ENCODE data around the gene CENPH.
"Not testable (repeated sequence)": the region's sequence is repeated elsewhere in the genome, so short reads cannot be mapped to it uniquely, and the experiment has no call there.

Gene CENPH

DNA sequence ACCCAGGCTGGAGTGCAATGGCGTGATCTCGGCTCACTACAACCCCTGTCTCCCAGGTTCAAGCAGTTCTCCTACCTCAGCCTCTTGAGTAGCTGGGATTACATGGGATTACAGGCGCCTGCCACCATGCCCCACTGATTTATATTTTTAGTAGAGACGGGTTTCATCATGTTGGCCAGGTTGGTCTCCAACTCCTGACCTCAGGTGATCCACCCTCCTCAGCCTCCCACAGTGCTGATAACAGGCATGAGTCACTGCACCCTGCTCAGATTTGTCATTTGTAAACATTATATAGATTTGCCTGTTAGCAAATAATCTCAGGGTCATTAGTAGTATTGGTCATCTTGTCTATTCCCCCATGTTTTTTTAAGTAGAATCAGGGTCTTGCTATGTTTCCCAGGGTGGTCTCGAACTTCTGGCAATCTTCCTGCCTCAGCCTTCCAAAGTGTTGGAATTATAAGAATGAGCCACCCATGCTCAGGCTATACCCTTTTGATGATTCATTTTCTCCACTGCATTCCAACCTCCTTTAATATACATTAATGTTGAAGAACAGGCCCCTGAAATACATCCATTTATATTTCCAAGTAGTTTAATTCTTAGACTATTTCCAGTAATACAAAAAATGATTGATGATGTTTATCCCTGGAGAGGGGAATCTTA lies 17.3 kb downstream of the CENPH start:
- in situ Hi-C loops (cut with MboI; ENCODE audit: low sequenced_read_pairs): no loop called here

DNA sequence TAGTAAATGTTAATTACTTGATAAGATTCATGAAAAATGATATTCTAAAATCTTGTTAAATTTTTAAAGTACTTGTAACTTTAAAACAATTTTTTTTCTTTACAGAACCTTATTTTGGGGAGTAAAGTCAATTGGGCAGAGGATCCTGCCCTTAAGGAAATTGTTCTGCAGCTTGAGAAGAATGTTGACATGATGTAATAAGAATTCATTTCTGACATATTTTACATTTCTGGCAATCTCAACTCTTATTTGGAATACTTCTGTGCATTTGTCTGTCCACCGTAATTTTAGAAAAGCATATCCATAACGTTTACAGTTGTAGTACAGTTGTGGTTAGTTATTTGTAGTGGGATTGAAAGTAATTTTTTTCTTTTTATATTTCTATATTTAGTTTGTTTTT lies 20.2 kb downstream of the CENPH start:
- in situ Hi-C loops (cut with MboI; ENCODE audit: low sequenced_read_pairs): no loop called here

DNA sequence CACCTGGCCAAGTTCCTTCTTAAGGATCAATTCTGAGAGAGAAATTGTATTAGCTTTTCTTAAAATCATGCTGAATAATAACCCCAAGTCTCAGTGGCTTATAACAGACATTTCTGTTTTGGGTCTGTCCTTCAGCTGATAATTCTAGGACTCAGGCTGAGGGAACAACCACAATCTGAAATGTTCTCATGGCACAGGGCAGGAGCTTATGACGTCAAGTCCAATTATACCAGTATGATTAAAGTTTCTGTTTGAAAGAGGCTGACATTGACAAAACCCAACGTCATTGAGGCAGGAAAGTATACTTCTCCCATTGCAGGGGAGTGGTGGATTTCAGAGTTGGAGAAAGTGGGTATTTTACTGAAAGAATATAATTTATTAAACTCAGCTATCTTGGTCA lies 21.8 kb downstream of the CENPH start:
- in situ Hi-C loops (cut with MboI; ENCODE audit: low sequenced_read_pairs): no loop called here

DNA sequence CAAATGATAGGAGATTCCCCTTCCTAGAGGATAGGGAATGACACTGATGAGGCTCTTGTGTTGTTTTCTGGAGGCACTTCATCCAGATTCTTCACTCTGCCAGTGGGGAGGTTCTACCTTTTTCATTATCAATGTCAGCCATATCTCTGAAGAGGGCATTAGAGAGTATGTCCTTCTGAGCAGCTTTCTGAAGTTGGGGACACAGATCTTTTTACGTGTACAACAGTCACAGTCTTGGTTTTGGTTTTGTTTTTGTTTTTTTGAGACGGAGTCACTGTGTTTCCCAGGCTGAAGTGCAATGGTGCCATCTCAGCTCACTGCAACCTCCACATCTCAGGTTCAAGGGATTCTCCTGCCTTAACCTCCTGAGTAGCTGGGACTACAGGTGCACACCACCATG lies 22.6 kb downstream of the CENPH start:
- in situ Hi-C loops (cut with MboI; ENCODE audit: low sequenced_read_pairs): no loop called here

DNA sequence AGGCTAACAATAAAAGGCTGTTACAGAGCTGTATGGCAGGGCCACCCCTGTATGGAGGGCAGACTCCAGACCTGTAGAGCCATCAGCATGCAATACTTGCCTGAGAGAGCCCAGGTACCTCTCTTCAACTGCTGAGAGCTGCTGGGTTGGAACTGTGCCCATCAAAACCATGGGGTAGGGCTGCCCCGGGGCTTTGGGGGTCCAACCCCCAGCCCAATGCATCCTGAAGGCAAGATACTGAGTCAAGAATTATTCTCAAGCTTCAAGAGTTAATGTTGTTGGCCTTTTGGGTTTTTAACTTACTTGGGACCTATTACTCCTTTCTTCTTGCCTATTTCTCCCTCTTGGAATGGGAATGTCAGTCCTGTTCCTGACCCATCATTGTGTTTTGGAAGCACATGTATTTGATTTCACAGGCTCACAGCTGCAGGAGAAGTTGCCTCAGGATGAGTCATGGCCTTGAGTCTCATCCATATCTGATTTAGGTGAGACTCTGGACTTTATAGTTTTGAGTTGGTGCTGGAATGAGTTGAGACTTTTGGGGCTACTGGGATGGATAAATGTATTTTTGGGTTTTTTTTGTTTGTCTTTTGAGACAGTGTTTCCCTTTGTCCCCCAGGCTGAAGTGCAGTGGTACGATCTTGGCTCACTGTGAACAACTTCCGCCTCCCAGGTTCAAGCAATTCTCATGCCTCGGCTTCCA lies 24.3 kb downstream of the CENPH start:
- in situ Hi-C loops (cut with MboI; ENCODE audit: low sequenced_read_pairs): no loop called here

DNA sequence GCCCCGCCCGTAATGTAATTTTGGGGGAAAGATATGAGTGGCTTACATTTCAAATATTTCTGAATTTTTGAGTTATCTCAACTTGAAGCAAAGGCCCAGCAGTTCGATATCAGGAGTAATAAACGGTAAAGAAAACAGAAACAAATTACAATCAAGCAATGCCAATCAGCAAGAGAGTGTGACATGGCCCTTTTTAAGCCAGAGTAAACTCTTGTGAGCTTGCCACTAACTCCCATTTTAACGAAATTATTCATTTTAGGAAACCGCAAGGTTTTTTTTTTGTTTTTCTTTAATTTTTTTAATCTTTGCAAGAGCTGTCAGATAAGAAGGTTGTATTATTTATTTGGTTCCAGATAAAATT lies 27.7 kb downstream of the CENPH start:
- in situ Hi-C loops (cut with MboI; ENCODE audit: low sequenced_read_pairs): no loop called here

DNA sequence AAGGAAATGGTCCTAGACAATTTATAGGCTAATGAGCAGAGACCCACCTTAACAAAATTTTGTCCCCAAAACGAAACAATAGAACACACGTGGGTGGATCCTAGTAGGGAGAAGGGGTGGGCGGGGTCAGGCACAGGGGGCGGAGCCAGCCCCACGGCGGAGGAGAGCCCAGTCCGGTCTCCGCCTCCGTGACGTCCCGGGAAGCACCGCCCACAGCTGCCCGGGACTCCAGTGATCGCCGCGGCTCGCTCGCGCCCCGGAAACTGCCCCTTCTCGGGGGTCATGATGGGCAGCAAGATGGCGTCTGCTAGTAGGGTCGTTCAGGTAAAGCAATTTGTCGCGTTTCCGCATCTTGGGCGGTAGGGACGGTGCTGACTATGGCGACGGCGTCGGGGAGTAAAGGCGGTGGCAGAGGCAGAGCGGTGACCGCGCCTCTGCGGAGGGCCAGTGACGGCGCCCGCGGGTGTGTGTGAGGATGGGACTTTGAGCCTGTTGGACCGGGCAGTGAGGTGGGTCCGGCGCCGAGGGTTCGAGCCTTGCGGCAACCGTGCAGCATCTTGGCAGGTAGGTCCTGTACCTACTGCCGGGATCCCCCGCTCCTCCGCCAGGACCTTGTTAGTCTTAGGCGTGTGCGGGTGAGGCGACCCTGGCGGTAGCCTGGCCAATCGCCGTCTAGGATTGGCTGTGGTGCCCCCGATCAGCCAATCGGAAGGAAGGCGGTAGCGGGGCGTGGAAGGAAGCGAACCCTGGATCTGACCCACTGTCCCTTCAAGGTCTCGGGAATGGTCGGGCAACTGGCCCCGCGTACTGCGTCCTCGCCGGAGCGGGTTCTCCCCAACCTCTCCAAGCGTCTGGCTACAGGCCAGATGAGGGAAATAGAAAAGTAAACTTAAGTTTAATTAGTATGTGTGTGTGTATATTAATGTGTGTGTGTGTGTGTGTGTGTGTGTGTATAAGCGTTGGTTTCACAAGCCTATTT lies 28.5 kb downstream of the CENPH start:
- in situ Hi-C loops (cut with MboI; ENCODE audit: low sequenced_read_pairs): no loop called here

DNA sequence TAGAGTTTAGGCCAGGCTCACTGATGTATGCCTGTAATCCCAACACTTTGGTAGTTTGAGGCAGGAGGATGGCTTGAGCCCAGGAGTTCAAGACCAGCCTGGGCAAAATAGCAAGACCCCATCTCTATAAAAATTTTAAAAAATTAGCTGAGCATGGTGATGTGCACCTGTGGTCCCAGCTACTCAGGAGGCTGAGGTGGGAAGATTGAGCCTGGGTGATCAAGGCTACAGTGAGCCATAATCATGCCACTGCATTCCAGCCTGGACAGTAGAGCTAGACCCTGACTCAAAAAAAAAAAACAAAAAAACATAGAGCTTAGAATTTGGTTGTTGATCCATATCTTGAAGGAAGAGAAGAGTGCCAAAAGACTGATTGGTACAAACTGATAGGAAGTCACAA lies 30.6 kb downstream of the CENPH start:
- in situ Hi-C loops (cut with MboI; ENCODE audit: low sequenced_read_pairs): no loop called here

DNA sequence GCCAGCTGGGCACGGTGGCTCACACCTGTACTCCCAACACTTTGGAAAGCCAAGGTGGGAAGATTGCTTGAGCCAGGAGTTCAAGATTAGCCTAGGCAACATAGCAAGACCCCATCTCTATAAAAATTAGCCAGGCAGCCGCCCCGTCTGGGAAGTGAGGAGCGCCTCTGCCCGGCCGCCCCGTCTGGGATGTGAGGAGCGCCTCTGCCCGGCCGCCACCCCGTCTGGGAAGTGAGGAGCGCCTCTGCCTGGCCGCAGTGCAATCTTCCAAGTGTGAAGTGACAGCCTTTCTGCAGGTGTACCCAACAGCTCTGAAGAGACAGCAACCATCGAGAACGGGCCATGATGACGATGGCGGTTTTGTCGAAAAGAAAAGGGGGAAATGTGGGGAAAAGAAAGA lies 31.0 kb downstream of the CENPH start:
- in situ Hi-C loops (cut with MboI; ENCODE audit: low sequenced_read_pairs): not testable (repeated sequence)

DNA sequence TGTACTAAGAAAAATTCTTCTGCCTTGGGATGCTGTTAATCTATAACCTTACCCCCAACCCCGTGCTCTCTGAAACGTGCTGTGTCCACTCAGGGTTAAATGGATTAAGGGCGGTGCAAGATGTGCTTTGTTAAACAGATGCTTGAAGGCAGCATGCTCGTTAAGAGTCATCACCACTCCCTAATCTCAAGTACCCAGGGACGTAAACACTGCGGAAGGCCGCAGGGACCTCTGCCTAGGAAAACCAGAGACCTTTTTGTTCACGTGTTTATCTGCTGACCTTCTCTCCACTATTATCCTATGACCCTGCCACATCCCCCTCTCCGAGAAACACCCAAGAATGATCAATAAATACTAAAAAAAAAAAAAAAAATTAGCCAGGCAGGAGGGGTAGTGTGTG lies 31.4 kb downstream of the CENPH start:
- in situ Hi-C loops (cut with MboI; ENCODE audit: low sequenced_read_pairs): not testable (repeated sequence)

DNA sequence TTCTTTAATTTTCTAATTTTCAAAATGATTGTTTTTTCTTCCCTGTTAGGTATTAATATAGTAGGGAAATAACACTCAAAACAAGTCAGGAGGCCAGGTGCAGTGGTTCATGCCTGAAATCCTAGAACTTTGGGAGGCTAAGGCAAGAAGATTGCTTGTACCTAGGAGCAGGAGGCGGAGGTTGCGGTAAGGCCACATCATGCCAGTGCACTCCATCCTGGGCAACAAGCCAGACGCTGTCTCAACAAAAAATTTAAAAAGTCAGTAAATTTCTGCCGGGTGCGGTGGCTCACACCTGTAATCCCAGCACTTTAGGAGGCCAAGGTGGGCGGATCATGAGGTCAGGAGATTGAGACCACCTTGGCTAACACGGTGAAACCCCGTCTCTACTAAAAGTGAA lies 35.1 kb downstream of the CENPH start:
- in situ Hi-C loops (cut with MboI; ENCODE audit: low sequenced_read_pairs): no loop called here

DNA sequence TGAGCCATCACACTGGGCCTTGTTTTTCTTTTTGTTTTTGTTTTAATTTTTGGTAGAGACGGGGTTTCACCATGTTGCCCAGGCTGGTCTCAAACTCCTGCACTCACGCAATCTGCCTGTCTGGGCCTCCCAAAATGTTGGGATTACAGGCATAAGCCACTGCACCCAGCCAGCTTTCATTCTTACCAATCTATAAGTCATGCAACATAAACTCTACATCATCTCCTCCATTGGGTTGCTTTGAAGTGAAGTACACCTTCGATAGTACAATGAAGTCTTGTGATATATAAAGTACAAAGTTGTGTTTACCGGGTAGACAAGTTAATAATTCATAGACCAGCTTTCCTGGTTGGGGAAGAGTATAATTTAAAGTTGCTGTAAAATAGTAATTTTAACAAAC lies 36.5 kb downstream of the CENPH start:
- in situ Hi-C loops (cut with MboI; ENCODE audit: low sequenced_read_pairs): no loop called here

DNA sequence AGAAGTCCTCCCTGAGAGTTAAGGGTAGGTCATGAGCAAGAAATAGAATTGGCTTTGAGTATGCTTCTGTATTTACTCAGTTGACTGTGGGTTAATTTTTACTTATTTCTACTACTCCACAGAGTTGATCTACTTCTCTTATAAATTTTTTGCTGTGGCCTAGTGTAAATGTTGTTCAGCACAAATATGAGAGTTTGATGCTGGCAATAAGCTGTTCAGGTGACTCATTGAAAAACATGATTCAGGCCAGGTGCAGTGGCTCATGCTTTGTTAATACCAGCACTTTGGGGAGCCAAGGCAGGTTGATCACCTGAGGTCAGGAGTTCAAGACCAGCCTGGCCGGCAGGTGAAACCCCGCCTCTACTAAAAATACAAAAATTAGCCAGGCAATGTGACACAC lies 40.8 kb downstream of the CENPH start:
- in situ Hi-C loops (cut with MboI; ENCODE audit: low sequenced_read_pairs): no loop called here

DNA sequence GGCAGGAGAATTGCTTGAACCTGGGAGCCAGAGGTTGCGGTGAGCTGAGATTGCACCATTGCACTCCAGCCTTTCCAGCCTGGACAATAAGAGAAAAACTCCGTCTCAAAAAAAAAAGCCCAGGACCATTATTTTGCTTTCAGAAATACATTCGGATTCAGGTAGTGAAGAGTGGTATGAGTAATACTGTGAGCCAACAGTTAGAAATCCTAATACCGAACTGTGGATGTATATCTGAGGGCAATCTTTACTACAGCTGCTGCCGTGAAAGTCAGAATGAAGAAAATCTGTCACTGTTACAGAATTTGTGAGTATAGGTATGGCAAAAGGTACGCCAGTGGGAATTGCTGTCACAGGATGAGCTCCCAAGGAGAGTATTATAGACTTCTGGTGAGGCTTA lies 41.9 kb downstream of the CENPH start:
- in situ Hi-C loops (cut with MboI; ENCODE audit: low sequenced_read_pairs): no loop called here

DNA sequence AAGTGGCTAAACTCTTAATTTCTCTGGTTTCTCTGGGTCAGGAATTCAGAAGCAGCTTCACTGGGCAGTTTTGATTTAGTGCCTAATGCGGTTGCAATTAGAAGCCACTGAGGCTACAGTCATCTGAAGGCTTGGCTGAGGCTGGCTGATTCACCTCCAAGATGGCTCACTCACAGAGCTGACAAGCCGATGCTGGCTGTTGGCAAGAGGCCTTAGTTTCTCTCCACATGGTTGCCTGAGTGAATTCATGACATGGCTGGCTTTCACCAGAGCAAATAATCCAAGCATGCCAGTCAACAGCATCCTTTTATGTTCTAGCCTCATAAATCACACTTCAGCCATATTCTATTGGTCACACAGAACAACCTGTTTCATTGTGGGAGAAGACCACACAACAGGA lies 42.5 kb downstream of the CENPH start:
- in situ Hi-C loops (cut with MboI; ENCODE audit: low sequenced_read_pairs): no loop called here

DNA sequence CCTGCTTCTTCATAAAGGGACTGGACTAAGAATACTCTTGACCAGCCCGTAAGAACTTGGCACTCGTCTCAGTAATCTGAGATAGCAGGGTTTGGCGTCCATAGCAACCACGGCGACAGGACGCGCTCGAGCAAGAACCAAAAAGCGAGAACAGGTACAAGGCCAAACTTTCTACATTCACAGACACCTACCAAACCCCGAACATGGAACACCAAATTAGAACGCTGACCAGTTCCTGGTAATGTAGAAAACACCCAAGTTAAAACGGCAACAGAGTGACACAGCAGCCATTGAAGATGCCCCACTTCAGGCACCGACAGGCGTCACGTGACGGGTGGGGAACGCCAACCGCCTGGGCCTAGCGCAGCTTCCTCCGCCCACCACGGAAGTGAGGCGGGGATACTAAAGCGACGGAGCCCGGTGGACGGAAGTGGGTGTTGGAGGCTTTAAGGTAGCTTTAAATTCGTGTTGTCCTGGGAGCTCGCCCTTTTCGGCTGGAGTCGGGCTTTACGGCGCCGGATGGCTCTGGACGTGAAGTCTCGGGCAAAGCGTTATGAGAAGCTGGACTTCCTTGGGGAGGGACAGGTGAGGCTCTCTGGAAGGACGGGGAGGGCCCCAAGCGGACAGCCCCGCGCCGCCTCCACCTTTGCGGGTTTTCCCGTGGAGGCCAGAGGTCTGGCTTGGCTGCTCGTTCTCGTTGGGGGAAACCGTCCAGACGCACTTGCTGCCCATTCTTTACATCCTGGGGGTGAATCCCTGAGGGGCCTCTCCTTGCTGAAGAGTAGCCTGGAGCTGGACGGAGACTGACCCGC lies 45.3 kb downstream of the CENPH start, which contains the start of gene CDK7:
CDK7 (plus strand) TSS at position 430 of the 812 bp plus-strand sequence; CDS start at position 520, 90 bp downstream.
- in situ Hi-C loops (cut with MboI; ENCODE audit: low sequenced_read_pairs): no loop called here

DNA sequence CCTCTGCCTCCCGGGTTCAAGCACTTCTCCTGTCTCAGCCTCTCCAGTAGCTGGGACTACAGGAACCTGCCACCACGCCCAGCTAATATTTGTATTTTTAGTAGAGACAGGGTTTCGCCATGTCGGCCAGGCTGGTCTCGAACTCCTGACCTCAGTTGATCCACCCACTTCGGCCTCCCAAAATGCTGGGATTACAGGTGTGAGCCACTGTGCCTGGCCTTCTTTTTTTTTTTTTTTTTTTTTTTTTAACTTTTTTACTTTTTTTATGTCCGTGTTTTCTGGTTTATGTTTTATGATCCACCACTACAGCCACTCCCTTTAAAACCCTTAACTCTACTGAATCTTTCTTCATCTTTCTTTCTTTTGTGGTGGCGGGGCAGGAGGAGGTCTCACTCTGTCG lies 47.4 kb downstream of the CENPH start:
- in situ Hi-C loops (cut with MboI; ENCODE audit: low sequenced_read_pairs): not testable (repeated sequence)

DNA sequence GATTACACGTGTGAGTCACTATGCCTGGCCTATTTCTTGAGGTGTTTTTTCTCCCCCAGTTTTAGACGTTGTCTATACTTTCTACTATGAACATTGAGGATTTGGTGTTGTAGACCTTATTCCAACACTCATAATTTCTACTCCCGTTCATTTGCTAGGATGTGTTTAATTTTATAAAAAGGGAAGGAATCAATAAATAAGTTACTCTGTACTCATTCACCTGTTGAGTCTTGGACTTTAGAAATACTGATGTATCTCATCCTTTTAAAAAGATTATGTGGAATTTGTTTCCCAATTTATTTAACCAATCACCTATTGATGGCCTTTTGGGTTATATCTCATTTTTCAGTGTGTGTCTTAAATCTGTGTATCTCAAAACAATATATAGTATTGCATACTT lies 48.5 kb downstream of the CENPH start:
- in situ Hi-C loops (cut with MboI; ENCODE audit: low sequenced_read_pairs): no loop called here

DNA sequence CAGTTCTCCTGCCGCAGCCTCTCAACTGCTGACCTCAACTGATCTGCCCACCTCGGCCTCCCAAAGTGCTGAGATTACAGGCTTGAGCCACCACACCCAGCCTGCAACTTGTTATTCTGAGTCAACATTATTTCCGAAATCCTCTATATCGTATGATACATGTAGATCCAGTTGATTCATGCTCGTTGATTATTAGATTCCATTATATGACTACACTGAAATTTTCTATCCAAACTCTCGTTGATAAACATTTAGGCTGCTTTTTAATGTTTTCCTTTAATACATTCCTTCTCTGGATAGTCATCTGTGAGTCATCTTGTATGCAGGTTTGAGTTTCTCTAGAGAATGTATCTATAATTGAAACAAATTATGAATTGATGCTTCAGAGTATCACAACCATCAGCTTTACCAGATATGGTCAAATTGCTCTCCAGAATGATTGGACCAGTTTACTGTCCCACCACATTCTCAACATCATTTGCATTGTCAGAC lies 49.4 kb downstream of the CENPH start:
- in situ Hi-C loops (cut with MboI; ENCODE audit: low sequenced_read_pairs): no loop called here

DNA sequence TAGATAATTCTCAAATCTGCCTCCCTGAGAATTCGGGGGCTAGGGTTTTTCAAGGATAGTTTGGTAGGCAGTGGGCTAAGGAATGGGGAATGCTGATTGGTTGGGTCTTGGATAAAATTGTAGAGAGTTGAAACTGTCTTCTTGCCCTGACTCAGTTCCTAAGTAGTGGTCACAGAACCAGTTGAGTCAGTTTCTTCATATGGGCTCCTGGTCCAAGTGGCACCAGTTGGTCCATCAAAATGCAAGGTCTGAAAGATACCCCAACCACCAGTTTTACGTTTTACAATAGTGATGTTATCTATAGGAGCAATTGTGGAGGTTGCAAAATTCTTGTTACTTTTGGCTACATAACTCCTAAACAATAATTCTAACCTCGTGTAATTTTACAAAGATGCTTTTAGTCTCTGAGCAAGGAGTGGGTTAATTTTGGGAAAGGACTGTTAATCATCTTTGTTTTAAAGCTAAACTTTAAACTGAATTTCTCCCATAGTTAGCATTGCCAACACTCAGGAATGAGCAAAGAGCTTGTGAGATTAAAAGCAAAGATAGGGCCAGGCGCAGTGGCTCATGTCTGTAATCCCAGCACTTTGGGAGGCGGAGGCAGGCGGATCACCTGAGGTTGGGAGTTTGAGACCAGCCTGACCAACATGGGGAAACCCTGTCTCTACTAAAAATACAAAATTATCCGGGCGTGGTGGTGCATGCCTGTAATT lies 53.0 kb downstream of the CENPH start:
- in situ Hi-C loops (cut with MboI; ENCODE audit: low sequenced_read_pairs): no loop called here

Measured in HL-60/S4 treated with retinoic acid at 250 ng/mL for 4 days and 3 days (cell line).